Measurements from ENCODE around the gene KIAA0753.
"Not testable (repeated sequence)": the region's sequence is repeated elsewhere in the genome, so short reads cannot be mapped to it uniquely, and the experiment has no call there.

KIAA0753 gene

DNA sequence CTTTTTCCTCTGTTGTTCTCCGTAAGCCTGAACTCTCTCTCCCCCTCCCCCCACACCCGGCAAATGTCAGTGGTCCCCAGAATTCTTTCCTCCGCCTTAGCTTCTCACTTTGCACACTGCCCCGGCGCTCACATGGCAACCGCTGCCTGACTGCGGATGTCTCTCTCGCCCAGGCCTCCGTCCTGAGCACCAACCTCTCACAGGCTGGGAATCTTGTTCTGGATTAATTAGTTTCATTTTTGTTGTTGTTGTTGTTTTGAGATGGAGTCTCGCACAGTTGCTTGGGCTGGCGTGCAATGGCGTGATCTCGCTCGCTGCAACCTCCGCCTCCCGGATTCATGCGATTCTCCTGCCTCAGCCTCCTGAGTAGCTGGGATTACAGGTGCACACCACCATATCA lies 27.7 kb upstream of the KIAA0753 start:
- no peak for DNase-seq

DNA sequence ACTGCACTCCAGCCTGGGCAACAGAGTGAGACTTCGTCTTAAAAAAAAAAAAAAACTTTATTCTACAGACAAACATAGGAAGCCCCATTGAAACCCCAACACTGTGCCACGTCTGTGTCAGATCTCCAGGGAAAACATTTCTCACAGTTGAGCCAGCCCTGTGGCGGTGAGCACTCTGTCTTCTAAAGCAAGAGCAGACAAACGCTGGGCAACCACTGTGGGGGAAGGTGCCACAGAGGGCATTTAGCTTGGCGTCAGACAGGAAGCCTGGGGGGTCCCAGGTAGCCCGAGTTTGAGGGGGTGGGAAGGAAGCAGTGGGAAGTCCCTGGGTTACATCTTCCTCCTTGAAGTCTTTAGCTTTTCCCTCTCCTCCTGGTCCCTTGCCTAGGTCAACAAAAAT lies 27.0 kb upstream of the KIAA0753 start:
- DNase-seq = no peak

DNA sequence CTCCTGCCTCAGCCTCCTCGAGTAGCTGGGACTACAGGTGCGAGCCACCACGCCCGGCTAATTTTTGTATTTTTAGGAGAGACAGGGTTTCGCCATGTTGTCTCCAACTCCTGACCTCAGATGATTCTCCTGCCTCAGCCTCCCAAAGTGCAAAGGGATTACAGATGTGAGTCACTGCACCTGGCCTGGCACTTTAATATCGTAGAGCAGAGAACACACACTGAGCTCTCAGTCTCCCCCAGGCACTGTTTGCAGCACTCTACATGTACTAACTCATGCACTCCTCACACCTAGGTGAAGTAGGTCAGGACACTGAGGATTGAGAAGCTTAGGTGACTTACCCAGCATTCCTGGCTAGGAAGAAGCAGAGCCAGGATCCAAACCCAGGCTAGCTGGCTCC lies 26.0 kb upstream of the KIAA0753 start:
- no peak for DNase-seq

DNA sequence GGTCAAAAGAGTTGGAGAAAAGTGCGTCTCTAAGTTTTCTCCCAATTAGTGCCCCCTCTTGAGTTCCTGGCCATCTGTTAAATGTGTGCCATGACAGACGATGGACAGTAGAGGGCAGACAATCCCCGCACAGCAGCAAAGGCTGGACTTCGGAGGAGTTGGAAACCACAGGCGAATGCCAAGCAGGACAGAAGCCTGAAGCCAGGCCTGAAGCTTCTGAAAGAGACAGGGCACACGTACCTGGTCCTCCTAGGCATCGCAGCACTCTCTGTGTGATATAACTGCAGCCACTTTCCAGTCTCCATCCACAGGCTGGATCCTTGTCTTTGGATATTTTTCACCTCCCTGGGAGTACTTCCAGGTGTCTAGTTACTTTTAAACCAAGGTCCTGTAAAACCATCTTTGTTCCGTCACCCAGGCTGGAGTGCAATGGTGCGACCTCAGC lies 25.6 kb upstream of the KIAA0753 start:
- DNase-seq = peak; percentile 13

DNA sequence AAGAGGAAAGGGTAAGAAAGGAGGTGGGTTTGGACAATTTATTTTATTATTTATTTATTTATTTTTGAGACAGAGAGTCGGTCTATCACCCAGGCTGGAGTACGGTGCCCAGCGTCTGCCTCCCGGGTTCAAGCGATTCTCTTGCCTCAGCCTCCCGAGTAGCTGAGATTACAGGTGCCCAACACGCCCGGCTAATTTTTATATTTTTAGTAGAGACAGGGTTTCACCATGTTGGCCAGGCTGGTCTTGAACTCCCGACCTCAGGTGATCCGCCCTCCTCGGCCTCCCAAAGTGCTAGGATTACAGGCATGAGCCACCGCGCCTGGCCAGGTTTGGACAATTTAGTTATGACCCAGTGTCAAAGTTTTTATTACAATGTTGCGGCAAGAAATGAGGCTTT lies 22.7 kb upstream of the KIAA0753 start:
- not testable (repeated sequence) for DNase-seq

DNA sequence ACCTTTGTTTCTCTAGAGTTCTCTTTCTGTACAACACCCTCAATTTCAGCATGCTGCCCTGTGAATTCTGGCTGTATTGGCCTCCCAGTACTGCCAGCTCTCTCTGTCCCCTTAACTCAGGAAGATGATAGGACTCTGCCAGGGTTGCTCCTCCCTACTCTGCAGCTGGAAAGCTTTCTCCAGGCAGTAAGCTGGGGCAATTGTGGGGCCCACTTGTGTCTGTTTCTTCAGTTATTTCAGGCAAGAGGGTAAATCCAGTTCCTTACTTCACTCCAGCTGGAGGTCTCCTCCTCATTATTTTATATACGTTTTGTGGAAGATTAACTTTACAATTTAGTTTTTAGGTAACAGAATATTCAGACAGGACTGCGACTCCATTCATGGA lies 20.9 kb upstream of the KIAA0753 start:
- no peak for DNase-seq

DNA sequence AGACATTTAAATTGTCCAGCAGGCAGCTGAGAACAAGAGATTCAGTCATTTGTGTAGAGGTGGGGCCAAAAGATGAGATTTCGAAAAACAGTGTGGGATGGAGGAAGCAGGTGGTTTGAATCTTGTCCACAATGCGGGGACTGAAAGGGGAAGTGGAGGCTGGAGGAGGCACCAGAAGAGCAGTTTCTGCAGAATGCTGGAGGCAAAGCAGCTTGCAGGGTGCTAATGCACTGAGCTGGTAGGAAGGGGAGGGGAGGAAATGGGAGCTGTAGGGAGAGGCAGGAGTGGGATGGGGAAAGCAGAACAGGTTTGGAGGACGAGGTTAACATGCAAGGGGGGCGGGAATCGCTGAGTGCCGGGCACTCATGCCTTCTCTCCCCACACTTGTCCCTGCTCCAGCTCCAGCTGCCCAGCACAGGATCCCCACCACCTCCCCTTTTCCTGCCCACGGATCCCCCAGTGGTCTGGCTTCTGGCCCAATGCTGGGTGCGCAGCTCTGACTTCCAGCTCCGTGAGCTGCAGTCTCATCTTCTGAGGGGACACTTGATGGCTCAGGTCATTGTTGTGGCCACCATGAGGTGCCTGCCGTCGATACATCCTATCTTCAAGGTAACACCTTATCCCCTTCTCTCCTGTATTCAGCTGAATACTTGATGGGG lies 20.4 kb upstream of the KIAA0753 start:
- no peak for DNase-seq

DNA sequence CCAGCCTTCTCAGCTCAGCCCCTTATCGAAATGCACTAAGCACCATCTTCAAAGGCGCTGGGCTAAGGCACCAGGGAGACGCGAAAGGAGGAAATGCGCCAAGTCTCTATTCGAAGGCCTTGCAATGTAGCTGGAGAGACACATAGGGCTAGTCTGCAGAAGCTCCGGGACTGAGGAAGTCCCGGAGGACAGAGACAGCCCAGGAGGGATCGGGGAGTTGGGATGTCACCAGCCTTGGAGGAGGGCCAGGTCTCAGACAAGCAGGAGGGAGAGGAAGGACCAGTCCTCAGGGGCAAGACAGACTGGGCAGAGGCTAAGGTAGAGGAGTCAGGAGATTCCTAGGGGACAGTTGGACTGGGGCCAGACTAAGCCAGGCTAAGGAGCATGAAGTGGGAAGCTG lies 19.6 kb upstream of the KIAA0753 start:
- no peak for DNase-seq

DNA sequence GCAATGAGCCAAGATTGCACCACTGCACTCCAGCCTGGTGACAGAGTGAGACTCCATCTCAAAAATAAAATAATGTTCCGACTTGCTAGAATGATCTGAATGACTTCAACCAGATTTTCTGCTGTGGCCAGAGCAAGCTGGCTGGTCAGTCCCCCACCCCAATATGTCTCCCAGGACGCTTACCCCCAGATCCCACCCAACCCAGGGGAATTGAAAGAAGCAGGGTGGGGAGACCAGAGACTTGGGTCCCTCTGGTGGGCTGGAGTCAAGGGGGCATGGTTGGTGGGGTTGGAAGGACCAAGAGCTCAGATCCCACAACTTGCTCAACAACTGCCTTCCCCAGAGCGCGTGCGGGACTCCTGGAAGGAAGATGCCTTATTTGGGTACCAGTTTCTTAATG lies 17.9 kb upstream of the KIAA0753 start:
- DNase-seq = not testable (repeated sequence)

DNA sequence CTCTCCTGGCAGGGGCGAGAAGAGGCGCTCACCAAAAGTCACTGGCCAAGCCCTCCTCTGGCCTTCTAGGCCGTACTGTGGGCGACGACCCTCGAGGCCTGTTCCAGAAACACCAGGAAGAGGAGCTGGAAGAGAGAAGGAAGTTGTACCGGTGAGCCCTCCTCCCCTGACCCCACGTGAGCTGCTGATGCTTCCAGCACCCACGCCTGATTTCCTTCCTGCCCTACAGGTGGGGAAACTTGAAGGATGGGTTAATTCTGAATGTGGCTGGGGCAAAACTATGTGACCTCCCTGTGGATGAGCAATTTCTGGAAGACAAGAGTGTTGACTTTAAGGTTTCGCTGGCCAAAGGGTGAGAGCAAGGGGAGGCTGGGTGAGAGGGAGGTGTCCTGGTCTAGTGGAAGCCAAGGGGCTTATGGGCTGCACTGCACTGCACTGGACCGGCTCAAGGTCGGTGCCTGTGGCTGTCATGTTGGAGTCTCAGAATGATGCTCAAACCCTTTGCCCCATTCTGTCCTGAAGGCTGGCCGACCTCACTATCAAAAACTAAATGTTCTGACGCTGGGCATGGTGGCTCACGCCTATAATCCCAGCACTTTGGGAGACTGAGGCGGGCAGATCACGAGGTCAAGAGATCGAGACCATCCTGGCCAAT lies 17.2 kb upstream of the KIAA0753 start:
- DNase-seq = no peak

DNA sequence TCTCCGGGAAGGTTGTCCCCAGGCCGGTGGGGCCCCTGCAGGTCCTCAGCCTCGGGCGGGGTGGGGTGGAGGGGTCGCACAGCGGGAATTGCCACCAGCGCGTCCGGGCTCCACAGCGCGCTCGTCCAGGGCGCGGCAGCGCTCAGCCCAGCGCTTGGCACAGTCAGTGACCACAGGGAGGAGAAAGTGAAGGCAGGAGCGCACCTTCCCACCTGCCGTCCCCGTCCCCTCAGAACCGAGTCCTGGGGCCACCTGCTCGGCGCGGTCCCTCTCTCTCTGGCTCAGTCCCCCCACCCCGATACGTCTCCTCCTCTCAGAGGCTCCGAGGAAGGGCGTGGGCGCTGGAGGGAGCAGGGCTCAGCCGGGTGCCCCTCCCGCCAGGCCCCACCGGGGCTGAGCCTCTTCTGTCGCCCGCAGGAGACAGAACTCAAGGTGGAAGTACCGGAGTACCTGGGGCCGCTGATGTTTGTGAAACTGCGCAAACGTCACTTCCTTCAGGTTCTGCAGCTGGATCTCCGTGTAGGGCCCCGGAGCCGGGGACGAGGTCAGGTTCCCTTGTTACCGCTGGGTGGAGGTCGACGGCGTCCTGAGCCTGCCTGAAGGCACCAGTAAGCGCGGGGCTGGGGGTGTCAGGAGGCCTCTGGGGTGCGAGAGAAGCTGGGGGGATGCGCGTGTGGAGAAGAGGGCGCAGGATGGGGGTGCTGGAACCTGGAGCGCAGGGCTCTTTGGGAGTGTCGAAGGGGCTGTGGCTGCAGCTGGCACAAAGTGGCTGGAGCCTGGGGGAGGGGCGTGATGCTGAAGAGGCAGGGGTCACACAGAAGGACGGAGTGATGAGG lies 16.5 kb upstream of the KIAA0753 start:
- DNase-seq = not testable (repeated sequence)

DNA sequence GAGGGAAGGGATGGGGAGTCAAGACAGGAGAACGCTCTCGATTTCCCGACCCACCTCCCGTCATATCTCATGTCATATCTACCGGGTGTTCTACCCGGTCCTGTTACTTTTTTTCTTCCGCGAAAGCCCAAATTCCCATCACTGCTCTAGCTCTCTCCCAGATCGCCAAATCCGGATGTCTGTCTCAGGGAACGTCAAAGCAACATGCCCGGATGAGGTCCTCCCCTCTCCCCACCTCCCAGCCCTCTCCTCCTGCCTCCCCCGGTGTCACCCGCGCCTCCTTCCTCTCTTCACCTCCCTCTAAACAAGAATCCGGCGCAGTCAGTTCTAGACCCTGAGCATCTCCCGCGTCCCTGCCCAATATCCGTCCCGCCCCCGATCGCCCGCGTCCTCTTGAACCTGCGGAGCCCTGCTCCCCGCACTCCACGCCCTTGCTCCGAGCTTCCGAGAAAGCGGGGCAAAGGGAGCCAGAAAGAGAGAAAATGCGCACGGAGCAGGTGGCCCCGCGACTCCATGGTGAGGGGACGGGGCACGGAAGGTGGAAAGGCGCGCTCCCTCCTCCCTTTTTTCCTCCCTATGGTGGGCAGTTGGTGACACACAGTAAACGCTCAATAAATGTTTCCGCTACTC lies 15.3 kb upstream of the KIAA0753 start:
- DNase-seq = not testable (repeated sequence)

DNA sequence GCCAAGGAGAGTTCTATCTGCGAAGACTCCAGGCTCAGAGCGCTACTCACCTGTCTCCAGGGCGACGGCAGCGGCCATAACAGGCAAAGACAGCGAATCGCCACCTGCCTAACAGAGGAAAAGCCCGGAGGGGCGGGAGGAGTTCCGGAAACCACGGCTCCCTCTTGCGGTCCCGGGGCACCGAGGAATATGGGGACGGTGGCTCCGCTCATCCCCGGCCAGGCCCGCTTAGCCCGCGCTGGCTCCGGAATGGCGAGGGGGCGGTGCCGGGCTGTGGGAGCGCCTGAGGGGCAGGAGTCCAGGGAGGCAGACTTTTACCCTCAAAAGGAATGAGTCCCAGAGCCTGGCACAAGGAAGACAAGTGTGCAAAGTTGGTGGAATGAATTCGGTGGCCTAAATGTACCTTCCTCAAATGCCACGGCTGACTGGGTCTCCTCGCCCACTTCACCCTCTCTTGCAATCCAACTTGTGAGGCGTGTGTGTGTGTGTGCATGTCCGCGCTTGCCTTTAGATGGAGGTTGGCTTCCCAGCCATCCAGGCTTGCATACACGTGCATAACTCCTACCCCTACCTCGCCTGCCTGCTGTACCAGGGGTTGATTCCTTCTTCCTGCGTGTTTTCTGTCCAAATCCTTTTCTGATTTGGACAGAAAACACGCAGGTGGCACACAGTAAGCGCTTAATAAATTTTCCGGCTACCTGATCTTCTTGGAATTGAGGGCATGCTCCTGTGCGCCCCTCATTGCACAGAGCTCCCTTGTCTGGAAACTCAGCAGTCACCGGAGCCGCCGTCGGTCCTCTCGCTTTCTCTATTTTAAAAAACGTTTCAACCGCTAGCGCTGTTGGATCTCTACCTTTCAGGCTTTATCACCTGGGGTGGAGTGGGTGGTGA lies 14.6 kb upstream of the KIAA0753 start:
- DNase-seq = peak; percentile 33

DNA sequence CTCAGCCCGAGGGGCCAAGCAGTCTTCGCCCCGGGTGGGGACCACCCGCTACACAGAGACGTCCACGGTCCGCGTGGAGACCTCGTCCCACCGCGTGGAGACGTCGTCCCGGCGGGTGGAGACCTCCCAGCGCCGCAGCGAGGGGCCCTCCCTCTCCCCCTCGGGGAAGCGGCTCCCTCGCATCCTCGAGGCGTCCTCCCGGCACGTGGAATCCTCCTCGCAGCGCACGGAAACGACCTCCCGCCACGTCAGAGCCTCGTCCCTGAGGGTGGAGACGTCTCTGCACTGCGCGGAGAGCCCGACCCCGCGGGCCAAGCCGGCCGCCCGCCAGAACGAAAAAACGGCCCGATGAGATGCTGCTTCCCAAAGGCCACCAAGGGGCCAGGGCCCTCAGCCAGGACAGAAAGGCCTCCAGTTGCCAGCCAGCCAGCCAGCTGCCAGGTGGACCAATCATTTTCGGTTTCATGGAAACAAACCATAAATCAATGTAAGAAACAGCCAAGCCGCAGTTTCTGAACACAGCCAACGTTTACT lies 11.5 kb upstream of the KIAA0753 start:
- no peak for DNase-seq

DNA sequence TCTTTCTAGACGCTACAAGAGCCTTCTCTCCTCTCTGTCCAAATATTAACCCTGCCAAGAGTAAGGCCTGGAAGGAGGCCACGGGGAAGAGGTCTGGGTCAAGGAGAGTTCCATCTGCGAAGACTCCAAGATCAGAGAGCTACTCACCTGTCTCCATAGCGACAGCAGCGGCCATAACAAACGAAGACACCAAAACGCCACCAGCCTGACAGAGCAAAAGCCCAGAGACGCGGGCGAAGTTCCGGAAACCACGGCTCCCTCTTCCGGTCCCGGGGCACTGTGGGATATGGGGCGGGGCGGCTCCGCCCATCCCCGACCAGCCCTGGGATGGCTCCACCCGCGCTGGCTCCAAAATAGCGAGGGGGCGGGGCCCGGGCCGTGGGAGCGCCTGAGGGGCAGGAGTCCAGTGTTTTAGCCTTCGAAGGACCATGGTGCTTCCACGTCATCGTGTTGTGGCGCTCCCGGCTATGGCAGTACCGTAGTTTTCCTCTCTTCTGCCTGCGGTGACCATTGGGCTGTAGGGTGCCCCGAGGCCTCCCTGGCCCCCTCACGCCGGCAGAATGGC lies 10.9 kb upstream of the KIAA0753 start, which contains the start of the genes C17orf100 and MED31:
TSS of gene C17orf100 (plus strand) at position 409 of the 565 bp plus-strand sequence. CDS start at position 561, 152 bp downstream.
TSS of gene MED31 (minus strand) at position 252 of the 565 bp plus-strand sequence. CDS start at position 175, 77 bp downstream.
- DNase-seq = peak; percentile 67

DNA sequence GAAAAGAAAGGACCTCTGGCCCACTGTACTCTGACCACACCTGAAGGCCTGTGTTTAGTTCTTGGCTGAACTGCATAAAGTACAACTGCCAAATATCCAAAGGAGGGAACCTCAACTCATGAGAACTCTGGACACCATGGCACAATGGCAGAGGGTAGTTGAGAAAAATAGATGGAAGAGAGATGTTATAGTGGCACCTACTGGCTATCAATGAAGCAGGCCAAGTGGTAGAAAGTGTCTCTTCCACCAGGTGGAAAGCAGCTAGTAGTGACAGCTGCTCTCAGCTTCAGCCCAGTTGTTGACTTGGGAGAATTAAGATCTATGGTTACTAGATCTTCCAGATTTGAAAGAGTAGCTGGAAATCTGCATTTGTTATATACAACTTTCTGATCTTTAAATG lies 7.7 kb upstream of the KIAA0753 start:
- no peak for DNase-seq

DNA sequence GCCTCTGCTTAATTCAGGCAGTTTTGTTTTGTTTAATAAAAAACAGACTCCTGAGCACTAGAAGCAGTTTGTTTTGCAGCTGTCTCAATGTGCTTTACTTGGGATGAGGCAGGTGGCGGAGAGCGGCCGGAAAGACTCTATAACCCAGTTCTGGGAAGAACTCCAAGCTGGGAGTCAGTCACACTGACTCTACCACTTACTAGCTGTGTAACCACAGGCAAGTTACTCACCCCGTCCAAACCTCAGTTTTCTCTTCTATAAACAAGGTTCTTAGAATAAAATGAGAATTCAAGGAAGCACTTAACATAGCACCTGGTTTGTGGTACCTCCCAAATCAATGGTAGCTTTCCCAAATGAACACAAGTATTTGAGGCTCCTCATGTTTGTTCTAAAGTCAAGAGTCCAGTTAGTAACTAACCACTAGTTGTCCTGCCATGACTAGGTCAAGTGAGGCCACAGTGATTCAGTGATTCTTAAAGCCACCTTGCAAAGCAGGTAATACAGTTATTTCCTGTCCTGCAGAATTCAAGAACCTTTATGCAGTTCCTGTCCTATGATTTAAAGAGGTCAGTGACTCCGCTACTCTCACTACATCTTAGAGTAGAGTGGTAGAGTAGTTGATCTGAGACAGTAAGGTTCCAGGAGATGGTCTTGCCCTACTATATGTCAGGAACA lies 3.1 kb upstream of the KIAA0753 start:
- DNase-seq = no peak

DNA sequence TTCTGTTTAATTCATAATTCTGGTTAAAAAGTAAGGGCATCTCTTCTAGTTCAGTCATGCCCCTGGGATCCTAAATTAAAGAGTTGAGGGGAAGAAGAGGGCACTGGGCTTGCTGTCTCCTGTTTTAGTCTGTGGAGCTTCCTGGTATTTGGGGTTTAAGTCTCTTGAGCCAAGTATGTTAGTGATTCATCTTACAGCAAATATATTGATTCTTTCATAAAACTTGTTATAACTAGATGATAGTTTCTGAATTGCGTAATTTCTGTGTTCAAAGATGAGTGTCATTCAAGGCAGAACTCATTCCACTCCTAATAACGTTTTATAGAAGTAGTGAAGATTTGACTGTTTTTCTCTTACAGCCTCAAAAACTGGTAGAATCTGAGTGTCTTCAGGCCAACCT lies 2.1 kb upstream of the KIAA0753 start:
- DNase-seq = no peak

DNA sequence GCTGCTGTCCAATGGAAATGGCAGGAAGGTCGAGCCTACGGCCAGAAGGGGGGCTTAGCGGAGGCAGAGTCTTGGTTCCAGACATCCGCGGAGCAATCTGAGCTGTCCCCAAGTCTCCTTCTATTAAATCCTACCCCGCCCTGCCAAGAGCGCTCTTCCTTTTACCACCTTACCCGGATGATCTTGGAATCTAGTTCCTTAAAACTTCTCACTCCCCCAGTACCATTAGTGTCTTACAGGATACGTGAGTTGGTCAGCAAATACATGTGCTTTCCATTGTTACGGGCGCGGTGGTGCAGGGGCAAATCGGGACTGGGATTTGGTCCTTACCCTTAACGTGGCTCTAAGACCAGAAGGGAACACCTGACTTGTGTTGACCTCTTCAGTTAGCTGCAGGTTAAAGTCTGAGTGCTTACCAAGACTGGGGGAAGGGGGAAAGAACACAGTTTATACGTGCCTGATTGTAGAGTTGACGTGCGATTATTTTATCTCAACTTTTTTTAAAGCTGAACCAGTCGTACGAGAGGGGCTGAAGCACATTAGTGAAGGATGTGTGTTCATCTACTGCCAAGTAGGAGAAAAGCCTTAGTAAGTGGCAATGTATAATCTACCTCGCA lies 844 bp upstream of the KIAA0753 start:
- DNase-seq = no peak
